GM19240 (cell line): ENCODE data around the gene PLEK2.
"Not testable (repeated sequence)": the region's sequence is repeated elsewhere in the genome, so short reads cannot be mapped to it uniquely, and the experiment has no call there.

Experiments used
- DNase-seq: peaks from one replicate; pipeline ENCODE4 v3.0.0; 2011; ENCODE audit warnings: low spot score; ENCODE audit not compliant: insufficient read length

PLEK2 gene

DNA sequence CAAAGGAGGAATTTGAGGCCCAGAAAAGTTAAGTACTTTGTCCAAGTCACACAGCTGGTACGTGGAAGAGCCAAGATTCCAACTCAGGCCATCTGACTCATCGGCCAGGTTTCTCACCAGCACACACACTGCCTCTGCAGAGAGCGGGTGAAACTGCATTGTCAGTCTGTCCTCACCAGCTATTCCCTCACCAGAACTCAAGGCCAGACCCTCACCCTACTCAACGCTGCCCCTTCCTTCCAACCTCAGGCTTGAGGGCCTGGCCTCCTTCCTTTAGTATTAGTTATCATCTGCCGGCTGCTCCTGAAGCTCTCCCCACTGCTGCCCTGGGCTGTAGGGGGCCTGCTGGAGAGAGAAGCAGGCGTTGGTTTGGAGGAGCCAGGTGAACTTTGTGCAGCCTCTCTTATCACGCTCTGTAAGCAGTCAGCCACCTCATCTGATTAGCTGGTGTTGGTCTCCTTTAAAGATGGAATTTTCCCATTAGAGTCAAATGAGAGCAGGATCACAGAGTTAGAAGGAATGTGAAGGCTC lies 16.6 kb upstream of the PLEK2 start:
- DNase-seq: no peak

GRCh38 chr14:67426983-67427606 lies 15.1 kb upstream of the PLEK2 start:
- DNase-seq: peak; percentile 79

DNA sequence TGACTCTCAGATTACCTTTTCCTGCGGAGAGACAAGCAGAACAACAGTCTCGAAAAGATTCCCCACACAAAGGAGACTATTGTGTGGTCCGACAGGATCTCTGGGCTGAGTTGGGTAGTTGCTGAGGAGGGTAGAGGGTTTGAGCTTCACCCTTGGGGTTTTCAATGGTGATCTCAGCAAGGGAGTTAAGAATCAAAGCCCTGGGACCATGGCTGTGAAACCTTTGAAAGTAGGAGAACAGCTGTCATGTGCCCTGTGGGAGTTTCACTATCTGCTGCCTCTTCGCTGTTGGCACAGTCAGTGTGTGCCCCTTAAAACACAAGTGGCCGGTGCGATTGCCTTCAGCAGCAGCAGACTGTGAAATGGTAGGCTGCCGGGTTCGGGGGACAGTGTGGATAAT lies 14.2 kb upstream of the PLEK2 start:
- DNase-seq: no peak

DNA sequence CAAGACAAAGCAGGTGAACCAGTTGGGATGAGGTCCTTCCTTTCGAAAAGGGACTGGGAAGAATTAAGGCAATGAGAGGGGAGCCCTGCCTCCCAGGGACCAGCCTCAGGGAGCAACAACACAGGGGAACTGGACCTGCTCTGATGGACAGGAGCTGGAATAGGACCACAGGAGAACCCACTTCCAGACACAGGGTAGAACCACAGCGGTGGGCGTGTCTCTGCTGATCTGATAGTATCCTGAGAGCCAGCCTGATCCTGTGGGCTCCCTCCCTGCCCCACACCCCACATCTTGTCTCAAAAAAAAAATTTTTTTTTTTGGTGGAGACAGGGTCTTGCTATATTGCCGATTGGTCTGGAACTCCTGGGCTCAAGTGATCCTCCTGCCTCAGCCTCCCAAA lies 13.6 kb upstream of the PLEK2 start:
- DNase-seq: no peak

GRCh38 chr14:67424539-67424938 lies 12.6 kb upstream of the PLEK2 start:
- no peak for DNase-seq

DNA sequence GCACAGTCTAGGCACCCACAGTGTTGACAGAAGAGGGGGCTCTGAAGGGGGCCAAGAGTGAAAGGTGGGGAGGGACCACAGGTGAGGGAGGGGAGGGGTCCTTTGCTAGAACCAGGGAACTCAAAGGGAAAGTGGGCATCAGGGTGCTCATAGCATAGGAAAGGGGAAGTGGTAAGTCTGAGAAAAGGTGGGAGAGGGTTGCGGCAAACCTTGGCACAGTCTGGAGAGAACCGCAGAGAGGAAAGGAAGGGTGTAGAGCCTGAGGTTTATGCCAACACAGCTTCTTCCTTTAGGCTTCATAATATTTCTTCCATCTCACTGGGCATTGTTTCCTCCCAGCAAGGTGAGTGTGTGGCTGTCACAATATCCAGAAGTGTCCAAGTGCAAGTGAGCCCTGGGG lies 11.5 kb upstream of the PLEK2 start:
- DNase-seq: no peak

DNA sequence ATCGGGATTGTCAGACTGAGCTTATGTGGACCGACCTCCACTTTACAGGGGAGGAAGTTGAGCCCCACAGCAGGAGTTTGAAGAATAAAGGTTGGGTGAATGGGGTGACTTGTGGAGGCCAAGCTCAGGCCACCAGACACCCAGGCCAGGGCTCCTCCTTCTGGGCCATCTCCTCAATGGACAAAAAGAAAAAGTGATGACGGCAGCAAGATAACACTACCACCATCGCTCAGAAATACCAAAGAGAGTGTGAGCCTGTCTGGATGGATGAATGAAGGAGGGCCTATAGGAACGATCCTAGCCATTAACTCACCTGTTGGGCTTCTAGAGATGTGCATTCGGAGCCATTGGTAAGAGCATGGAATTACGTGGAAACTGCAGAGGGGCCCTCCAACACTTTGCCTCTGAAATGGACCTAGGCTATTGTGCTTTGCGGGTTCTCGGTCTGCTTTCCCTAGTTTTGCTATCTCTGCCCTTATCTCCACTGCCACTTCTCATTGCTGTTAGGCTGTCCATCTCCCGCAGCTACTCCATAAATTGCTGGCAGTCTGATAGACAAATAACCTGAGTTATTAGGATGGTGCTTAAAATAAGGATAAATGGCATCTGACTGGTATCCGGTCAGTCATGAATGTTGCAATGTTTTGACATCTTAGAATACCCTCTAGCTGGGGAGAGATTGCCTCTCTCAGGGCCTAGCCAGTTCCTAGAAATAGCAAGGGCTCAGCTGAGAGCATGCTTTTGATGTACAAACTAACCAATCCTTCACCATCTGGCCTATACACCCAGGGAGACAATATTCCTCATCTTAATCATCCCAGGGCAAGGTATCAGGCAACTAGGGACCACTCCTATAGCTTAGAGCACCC lies 9.6 kb upstream of the PLEK2 start:
- DNase-seq: no peak

DNA sequence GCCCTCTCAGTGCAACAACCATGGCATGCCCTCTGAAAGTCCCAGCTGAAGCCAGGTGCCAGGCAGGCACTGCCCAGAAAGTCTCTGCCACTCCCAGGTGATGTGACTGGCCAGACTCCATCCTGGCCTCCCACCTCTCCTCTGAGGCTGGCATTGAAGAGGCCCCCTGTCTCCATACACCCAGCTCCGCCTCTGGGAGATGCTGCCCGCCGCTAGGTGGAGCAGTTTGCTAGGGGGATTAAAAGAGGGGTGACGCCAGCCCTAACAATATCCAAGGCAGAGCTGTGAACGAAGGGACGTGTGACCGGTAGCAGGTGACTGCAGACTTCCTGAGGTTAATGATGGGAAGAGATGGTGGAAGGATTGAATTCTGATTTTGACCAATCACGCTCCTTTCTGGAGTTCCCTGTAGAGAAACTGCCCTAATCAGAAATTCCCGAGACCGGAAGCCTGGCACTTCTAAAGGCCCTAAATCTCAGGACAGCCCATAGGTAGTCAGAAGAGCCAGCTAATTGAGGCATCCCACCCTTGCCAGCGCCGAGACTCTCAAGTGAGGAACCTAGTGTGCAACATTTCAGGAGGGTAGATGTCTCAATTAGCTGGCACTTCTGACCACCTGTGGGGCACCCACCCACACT lies 8.3 kb upstream of the PLEK2 start:
- no peak for DNase-seq

- no peak for DNase-seq
Observed at GRCh38 chr14:67418401-67419191, 6.6 kb upstream of the PLEK2 start.

DNA sequence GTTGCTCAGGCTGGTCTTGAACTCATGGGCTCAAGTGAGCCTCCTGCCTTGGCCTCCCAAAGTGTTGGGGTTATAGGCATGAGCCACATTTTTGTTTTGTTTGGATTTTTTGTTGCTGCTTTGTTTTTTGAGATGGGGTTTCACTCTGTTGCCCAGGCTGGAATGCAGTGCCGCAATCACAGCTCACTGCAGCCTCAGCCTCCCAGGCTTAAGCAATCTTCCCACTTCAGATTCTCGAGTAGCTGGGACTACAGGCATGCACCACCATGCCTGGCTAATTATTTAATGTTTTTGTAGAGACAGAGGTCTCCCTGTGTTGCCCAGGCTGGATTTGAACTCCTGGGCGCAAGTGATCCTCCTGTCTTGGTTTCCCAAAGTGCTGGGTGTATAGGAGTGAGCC lies 5.7 kb upstream of the PLEK2 start:
- no peak for DNase-seq

DNA sequence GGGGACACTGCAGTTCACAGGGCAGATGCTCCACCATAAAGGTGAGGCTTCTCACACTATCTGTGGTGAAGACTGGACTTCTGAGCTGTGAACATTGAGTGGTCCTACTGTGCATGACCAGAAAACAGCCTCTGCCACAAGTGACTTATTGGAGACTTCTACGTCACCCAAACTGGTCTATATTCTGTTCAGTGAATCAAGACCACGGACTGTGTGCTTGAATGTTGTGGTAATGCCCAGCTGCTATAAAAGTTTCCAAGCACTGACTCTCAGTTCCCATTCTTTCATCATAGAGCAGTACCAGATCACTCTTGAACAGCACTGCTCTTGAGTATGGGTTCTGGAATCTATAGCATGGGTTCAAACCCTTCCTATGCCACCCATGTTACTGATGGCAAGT lies 4.8 kb upstream of the PLEK2 start:
- DNase-seq: no peak

GRCh38 chr14:67416085-67416484 lies 4.1 kb upstream of the PLEK2 start:
- DNase-seq: no peak

GRCh38 chr14:67415610-67416009 lies 3.6 kb upstream of the PLEK2 start:
- not testable (repeated sequence) for DNase-seq

DNA sequence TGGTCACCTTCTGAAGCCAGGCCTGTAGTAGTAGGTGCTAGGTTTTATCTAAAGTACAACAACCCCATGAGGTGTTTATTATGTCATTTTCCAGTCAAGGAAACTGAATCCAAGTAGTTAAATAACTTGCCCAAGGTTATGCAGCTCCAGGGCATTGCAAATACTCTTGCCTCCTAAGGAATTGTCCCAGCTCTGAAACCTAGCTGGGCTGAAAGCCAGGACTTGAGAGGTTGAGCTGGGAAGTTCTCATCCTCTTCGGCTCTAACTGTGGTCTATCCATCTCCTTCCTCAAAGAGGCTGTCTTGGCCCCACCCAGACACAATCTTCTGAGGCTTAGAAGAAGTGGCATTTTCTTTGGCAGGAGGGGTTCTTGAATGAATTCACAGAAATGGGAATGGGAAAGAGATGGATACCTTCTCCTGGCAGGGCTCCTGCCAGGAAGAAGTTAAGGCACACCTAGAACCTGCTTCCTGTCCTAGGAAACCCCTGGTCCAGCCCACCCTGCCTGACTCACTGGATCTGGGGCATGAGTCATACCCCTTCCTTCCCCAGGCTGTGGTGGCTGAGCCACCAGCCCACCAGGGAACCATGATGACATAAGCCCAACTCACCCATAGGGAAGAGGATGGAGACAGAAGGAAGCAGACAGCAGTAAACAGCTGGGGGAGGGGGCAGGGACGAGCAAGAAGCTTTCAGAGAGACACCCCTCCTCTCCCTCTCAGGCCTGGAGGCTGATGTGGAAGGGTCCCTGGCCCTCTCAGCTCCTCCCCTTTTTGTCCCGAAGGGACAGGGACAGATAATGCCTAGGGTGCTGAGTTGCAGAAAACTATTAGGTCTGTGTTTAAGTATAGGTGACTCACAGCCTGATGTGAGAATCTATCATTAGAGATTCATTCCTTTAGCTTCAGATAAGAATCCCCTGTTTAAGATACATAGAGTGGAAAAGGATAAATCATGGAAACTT lies 2.1 kb upstream of the PLEK2 start:
- no peak for DNase-seq

GRCh38 chr14:67411370-67411769 lies 595 bp downstream of the PLEK2 start:
- no peak for DNase-seq

DNA sequence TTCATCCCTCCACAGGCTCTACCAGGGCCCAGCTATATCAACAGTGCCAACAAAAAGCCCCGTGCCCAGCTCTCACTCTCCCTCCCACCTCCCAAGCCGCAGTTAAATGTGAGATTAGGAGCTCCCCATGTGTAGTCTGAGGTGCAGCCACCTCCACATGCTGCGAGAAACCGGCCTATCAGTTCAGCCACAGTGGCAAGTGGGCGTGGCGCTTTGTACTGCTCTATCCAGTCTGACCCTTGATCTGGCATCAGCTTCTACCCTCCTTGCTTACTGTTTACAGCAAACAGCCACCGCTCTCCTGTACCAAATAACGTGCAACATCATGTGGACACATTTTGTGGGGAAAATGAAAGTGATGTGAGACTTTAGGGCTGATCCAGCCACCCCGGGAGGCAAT lies 1.7 kb downstream of the PLEK2 start:
- no peak for DNase-seq

DNA sequence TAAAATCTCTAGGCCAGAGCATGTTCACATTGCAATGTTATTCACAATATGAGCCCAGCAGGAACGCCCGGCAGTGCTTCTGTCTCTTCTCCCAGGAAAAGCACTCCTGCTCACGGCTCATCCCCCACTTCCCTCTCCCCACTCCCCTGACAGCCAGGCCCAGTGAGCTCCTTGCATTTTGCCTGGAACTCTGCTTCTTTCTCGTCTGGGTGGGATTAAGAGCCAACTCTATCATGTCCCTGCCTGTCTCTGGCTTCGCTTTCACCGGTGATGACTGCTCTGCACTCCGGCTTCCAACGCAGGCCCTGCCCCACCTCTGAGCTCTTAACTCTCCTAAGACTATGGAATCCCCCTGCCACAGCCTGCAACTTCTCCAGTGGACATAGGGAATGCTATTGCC lies 2.5 kb downstream of the PLEK2 start:
- DNase-seq: no peak

- DNase-seq: not testable (repeated sequence)
Observed at GRCh38 chr14:67408122-67408801, 3.7 kb downstream of the PLEK2 start.

DNA sequence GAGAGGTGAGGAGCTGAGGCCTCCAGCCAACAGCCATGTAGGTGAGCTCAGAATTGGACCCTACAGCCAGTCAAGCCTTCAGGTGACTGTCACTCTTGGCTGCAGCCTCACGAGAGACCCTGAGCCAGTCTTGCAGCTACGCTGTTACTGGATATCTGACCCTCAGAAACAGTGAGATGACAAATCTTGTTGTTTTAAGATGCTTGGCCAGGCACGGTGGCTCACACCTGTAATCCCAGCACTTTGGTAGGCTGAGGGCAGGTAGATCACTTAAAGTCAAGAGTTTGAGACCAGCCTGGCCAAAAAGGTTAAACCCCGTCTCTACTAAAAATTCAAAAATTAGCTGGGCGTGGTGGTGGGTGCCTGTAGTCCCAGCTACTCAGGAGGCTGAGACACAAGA lies 6.2 kb downstream of the PLEK2 start:
- DNase-seq: no peak

DNA sequence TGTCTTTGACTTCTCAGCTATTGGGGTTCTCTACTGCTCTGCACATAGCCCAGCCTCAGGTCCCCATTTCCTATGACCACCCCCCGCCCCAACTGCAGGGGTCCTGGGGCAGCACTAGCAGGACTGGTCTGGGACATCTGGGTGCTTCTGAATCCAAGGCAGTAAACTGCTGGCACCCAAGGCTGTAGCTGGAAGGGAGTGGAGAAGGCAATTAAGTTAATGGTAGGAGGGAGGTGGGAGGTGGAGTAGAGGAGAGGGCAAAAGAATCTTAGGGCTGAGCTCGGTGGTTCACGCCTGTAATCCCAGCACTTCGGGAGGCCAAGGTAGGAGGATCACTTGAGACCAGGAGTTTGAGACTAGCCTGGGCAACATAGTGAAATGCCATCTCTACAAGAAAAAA lies 11.5 kb downstream of the PLEK2 start:
- DNase-seq: no peak
